NCI-H748 (cell line): Measurements from ENCODE around the gene SMAD3.
A peak's percentile ranks its signal among the peaks of the same experiment; 100 is the strongest.

Experiments used
- DNase-seq: peaks from one replicate; lab custom pipeline; 2025; ENCODE audit not compliant: unreplicated experiment; lab: John Stamatoyannopoulos, UW

SMAD3 gene

GRCh38 chr15:67080118-67080899, 14.9 kb downstream of the SMAD3 start:
- no peak for DNase-seq

- DNase-seq, result peak; percentile 6
Observed at GRCh38 chr15:67080900-67081431, 15.6 kb downstream of the SMAD3 start.

GRCh38 chr15:67082007-67082536, 16.7 kb downstream of the SMAD3 start:
- no peak for DNase-seq

GRCh38 chr15:67083135-67083762, 17.8 kb downstream of the SMAD3 start:
- no peak for DNase-seq

- DNase-seq, result no peak
Observed at GRCh38 chr15:67084561-67084960, 19.2 kb downstream of the SMAD3 start.

- no peak for DNase-seq
Observed at GRCh38 chr15:67085237-67085817, 19.9 kb downstream of the SMAD3 start.

- no peak for DNase-seq
Observed at GRCh38 chr15:67085818-67086636, 20.6 kb downstream of the SMAD3 start.

GRCh38 chr15:67086637-67086914, 21.2 kb downstream of the SMAD3 start:
- DNase-seq, result no peak

- DNase-seq, result no peak
Observed at GRCh38 chr15:67087507-67088172, 22.2 kb downstream of the SMAD3 start.

GRCh38 chr15:67089217-67090193, 24.1 kb downstream of the SMAD3 start:
- DNase-seq, result no peak

GRCh38 chr15:67090297-67091070, 25.1 kb downstream of the SMAD3 start:
- DNase-seq, result no peak

GRCh38 chr15:67091071-67091979, 25.9 kb downstream of the SMAD3 start:
- no peak for DNase-seq

GRCh38 chr15:67091980-67092677, 26.7 kb downstream of the SMAD3 start:
- DNase-seq, result no peak

- DNase-seq, result no peak
Observed at GRCh38 chr15:67092752-67093503, 27.5 kb downstream of the SMAD3 start.

GRCh38 chr15:67093504-67093862, 28.1 kb downstream of the SMAD3 start:
- DNase-seq, result no peak
